Stimulated activated CD8-positive, alpha-beta memory T cell treated with anti-CD3 and anti-CD28 coated beads, Interleukin-4, amount 100 ng/mL, for 4 hours (primary cell): ENCODE results near the gene ARF5.

ENCODE experiments used
- DNase-seq, 2 donors: peaks; one replicate each; pipeline ENCODE4 v3.0.0-alpha.2; 2020; ENCODE audit warnings: low read depth in 2 of 2, low spot score in 1 of 2

The ARF5 gene

DNA sequence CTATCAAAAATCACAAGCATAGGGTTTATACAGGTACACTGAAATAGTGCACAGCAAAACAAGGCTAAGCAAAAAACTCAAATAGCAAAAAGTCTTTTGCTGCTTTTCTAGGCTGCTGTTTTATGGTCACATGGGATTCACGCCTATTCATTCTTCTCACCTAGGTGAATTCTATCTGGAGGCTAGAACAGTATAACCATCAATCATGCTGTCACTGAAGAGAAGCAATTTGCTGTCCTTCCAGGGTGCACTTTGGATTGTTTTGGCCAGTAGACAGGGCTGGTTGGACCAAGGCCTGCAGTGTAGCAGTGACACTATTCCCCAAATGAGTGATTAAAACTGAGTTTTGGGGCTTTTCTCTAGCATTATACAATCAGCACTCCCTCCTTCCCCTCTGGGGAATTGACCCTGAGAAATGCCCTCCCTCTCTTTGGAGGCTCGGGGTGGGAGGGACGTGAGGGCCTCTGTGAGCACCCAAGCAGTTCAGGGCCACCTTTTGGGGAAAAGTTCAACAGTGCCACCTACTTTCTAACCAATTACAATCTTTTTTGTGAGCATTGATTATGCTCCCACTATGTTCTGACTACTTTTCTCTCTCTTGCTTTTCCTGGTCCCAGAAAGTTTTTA lies 47.6 kb downstream of the ARF5 start:
- DNase-seq = no peak

- no peak for DNase-seq
These were observed 50.0 kb downstream of the ARF5 start for GRCh38 chr7:127638197-127638596.
